Activated CD4-positive, alpha-beta memory T cell treated with anti-CD3 and anti-CD28 coated beads for 36 hours (primary cell): ENCODE measurements around the gene MYOF. TPM values are rescaled to one million over a fixed set of nuclear protein-coding genes. Genes with fewer than 3 reads are reported as not detected.
A peak's percentile ranks its signal among the peaks of the same experiment; 100 is the strongest.
"Not testable (repeated sequence)": the region's sequence is repeated elsewhere in the genome, so short reads cannot be mapped to it uniquely, and the experiment has no call there.

ENCODE experiments used
- CTCF ChIA-PET: fragments of 350-600 bp; sonication (Branson Sonifier 250); formaldehyde crosslinking; loops from one replicate; lab custom pipeline; 2021; ENCODE audit warnings: antibody characterized with exemption, inconsistent platforms; lab: Charles Lee
- POLR2A ChIA-PET: fragments of 350-600 bp; sonication (Branson Sonifier 250); formaldehyde crosslinking; loops from one replicate; lab custom pipeline; 2021; ENCODE audit warnings: antibody characterized with exemption; lab: Charles Lee
- DNase-seq: peaks from one replicate; pipeline ENCODE4 v3.0.0-alpha.2; 2020
- H3K27ac Mint-ChIP-seq: one replicate; pipeline ENCODE4 v1.8.0; 2021; ENCODE audit warnings: mixed read lengths
- H3K27me3 Mint-ChIP-seq: one replicate; pipeline ENCODE4 v1.8.0; 2021; ENCODE audit warnings: mixed read lengths
- H3K36me3 Mint-ChIP-seq: one replicate; pipeline ENCODE4 v1.8.0; 2021; ENCODE audit warnings: mixed read lengths
- H3K4me1 Mint-ChIP-seq: one replicate; pipeline ENCODE4 v1.8.0; 2021; ENCODE audit warnings: low read depth, mixed read lengths
- H3K4me3 Mint-ChIP-seq: one replicate; pipeline ENCODE4 v1.8.0; 2021; ENCODE audit warnings: mild to moderate bottlenecking, mixed read lengths
- H3K9me3 Mint-ChIP-seq: one replicate; pipeline ENCODE4 v1.8.0; 2021; ENCODE audit warnings: mixed read lengths
- intact Hi-C: fragments of 100-400 bp; cut with micrococcal nuclease; formaldehyde crosslinking; loops from one replicate; pipeline ENCODE4 v1.15.1; 2023
- total RNA-seq, 2 experiments: library from RNA; stranded (reverse); gene quantifications; one replicate each; pipeline ENCODE4 v1.2.3, GENCODE V29; 2021

Gene MYOF
- total RNA-seq, 2 experiments from 2014 or later: 49.3 to 49.7 TPM

- H3K27ac Mint-ChIP-seq: no peak overlapping the region
- intact Hi-C loops: no loop called here
- no peaks in the 10 kb centered on the region for H3K4me1 Mint-ChIP-seq
- no peak overlapping the region for H3K4me3 Mint-ChIP-seq
- no peak for DNase-seq
- no peaks in the 10 kb centered on the region for H3K9me3 Mint-ChIP-seq
- H3K27me3 Mint-ChIP-seq: no peaks in the 10 kb centered on the region
- POLR2A ChIA-PET: no interaction called here
- H3K36me3 Mint-ChIP-seq: no peaks in the 10 kb centered on the region
- CTCF ChIA-PET: no interaction called here
Measured at GRCh38 chr10:93300981-93301380, 181.2 kb downstream of the MYOF start.

- H3K4me3 Mint-ChIP-seq: no peak overlapping the region
- ChIA-PET CTCF (no interaction called here), POLR2A (no interaction called here)
- no peaks in the 10 kb centered on the region for H3K9me3 Mint-ChIP-seq
- no peaks in the 10 kb centered on the region for H3K27me3 Mint-ChIP-seq
- H3K36me3 Mint-ChIP-seq: no peaks in the 10 kb centered on the region
- H3K27ac Mint-ChIP-seq: no peak overlapping the region
- intact Hi-C loops: no loop called here
- DNase-seq: no peak
- H3K4me1 Mint-ChIP-seq: no peaks in the 10 kb centered on the region
Measured at GRCh38 chr10:93300288-93300917, 181.7 kb downstream of the MYOF start.

GRCh38 chr10:93299606-93300287, 182.4 kb downstream of the MYOF start:
- no peaks in the 10 kb centered on the region for H3K9me3 Mint-ChIP-seq
- intact Hi-C loops: loop anchor here (10.0 kb wide), 1 partner anchor 415 kb away; no protein-coding TSS in a partner anchor
- DNase-seq: no peak
- H3K4me3 Mint-ChIP-seq: no peak overlapping the region
- H3K27me3 Mint-ChIP-seq: no peaks in the 10 kb centered on the region
- ChIA-PET POLR2A (no interaction called here), CTCF (no interaction called here)
- H3K27ac Mint-ChIP-seq: no peak overlapping the region
- H3K36me3 Mint-ChIP-seq: no peaks in the 10 kb centered on the region
- H3K4me1 Mint-ChIP-seq: no peaks in the 10 kb centered on the region

GRCh38 chr10:93299195-93299594, 182.9 kb downstream of the MYOF start:
- CTCF ChIA-PET: no interaction called here
- Mint-ChIP-seq H3K36me3 (no peaks in the 10 kb centered on the region), H3K4me3 (no peak overlapping the region), H3K27ac (no peak overlapping the region), H3K27me3 (no peaks in the 10 kb centered on the region), H3K4me1 (no peaks in the 10 kb centered on the region), H3K9me3 (no peaks in the 10 kb centered on the region)
- POLR2A ChIA-PET: no interaction called here
- intact Hi-C loops: loop anchor here (10.0 kb wide), 1 partner anchor 414 kb away; no protein-coding TSS in a partner anchor
- no peak for DNase-seq

- Mint-ChIP-seq H3K9me3 (no peaks in the 10 kb centered on the region), H3K36me3 (no peaks in the 10 kb centered on the region), H3K4me1 (no peaks in the 10 kb centered on the region), H3K27me3 (no peaks in the 10 kb centered on the region), H3K4me3 (no peak overlapping the region), H3K27ac (no peak overlapping the region)
- CTCF ChIA-PET: interaction anchor here (0.6 to 1.1 kb wide), 3 partner anchors 24 to 180 kb away, joined by 3 to 5 read pairs (median 4); no protein-coding TSS in a partner anchor
- intact Hi-C loops: loop anchor here (10.0 kb wide), 1 partner anchor 411 kb away; no protein-coding TSS in a partner anchor
- POLR2A ChIA-PET: no interaction called here
- DNase-seq: no peak
Measured at GRCh38 chr10:93296151-93296550, 186.0 kb downstream of the MYOF start.

- Mint-ChIP-seq H3K4me3 (no peak overlapping the region), H3K27me3 (no peaks in the 10 kb centered on the region), H3K36me3 (no peaks in the 10 kb centered on the region), H3K4me1 (no peaks in the 10 kb centered on the region), H3K9me3 (no peaks in the 10 kb centered on the region), H3K27ac (no peak overlapping the region)
- CTCF ChIA-PET: no interaction called here
- DNase-seq: no peak
- intact Hi-C loops: loop anchor here (10.0 kb wide), 1 partner anchor 409 kb away; no protein-coding TSS in a partner anchor
- POLR2A ChIA-PET: no interaction called here
Measured at GRCh38 chr10:93293999-93294398, 188.1 kb downstream of the MYOF start.

- no peaks in the 10 kb centered on the region for H3K4me1 Mint-ChIP-seq
- no peak overlapping the region for H3K4me3 Mint-ChIP-seq
- H3K27ac Mint-ChIP-seq: no peak overlapping the region
- intact Hi-C loops: loop anchor here (10.0 kb wide), 1 partner anchor 406 kb away; no protein-coding TSS in a partner anchor
- H3K27me3 Mint-ChIP-seq: no peaks in the 10 kb centered on the region
- DNase-seq: no peak
- H3K9me3 Mint-ChIP-seq: no peaks in the 10 kb centered on the region
- ChIA-PET CTCF (interaction anchor here (0.7 to 2.7 kb wide), 11 partner anchors 8 to 214 kb away, joined by 3 to 19 read pairs (median 4); partner anchors contain the start of gene MYOF), POLR2A (no interaction called here)
- H3K36me3 Mint-ChIP-seq: no peaks in the 10 kb centered on the region
Measured at GRCh38 chr10:93290661-93291354, 191.3 kb downstream of the MYOF start.

GRCh38 chr10:93288679-93289634, 193.2 kb downstream of the MYOF start:
- Mint-ChIP-seq H3K4me1 (no peaks in the 10 kb centered on the region), H3K4me3 (no peak overlapping the region), H3K27me3 (no peaks in the 10 kb centered on the region), H3K36me3 (no peaks in the 10 kb centered on the region), H3K9me3 (no peaks in the 10 kb centered on the region), H3K27ac (no peak overlapping the region)
- peak; percentile 61 for DNase-seq
- POLR2A ChIA-PET: no interaction called here
- intact Hi-C loops: loop anchor here (1.0 to 10.0 kb wide), 3 partner anchors 174 to 324 kb away; no protein-coding TSS in a partner anchor
- CTCF ChIA-PET: interaction anchor here (0.7 to 2.7 kb wide), 7 partner anchors 22 to 207 kb away, joined by 3 to 19 read pairs (median 4); partner anchors contain the start of gene MYOF

GRCh38 chr10:93287775-93288174, 194.4 kb downstream of the MYOF start:
- intact Hi-C loops: loop anchor here (10.0 kb wide), 1 partner anchor 323 kb away; no protein-coding TSS in a partner anchor
- Mint-ChIP-seq H3K27me3 (no peaks in the 10 kb centered on the region), H3K4me1 (no peaks in the 10 kb centered on the region), H3K27ac (no peak overlapping the region), H3K9me3 (no peaks in the 10 kb centered on the region), H3K4me3 (no peak overlapping the region), H3K36me3 (no peaks in the 10 kb centered on the region)
- ChIA-PET CTCF (interaction anchor here (0.7 to 1.5 kb wide), 3 partner anchors 172 to 224 kb away, joined by 3 to 4 read pairs (median 3); no protein-coding TSS in a partner anchor), POLR2A (no interaction called here)
- DNase-seq: no peak

- H3K27me3 Mint-ChIP-seq, DNase-seq, H3K36me3 Mint-ChIP-seq, H3K4me3 Mint-ChIP-seq, H3K9me3 Mint-ChIP-seq, H3K27ac Mint-ChIP-seq, POLR2A ChIA-PET, H3K4me1 Mint-ChIP-seq: not testable (repeated sequence)
- CTCF ChIA-PET: interaction anchor here (1.0 to 1.5 kb wide), 2 partner anchors 203 to 205 kb away, joined by 3 to 4 read pairs; no protein-coding TSS in a partner anchor
- intact Hi-C loops: loop anchor here (10.0 kb wide), 1 partner anchor 319 kb away; no protein-coding TSS in a partner anchor
Measured at GRCh38 chr10:93284246-93284645, 197.9 kb downstream of the MYOF start.

GRCh38 chr10:93281367-93281720, 200.8 kb downstream of the MYOF start:
- no peaks in the 10 kb centered on the region for H3K27me3 Mint-ChIP-seq
- POLR2A ChIA-PET: no interaction called here
- no peak overlapping the region for H3K27ac Mint-ChIP-seq
- intact Hi-C loops: loop anchor here (10.0 kb wide), 1 partner anchor 317 kb away; no protein-coding TSS in a partner anchor
- H3K4me1 Mint-ChIP-seq: no peaks in the 10 kb centered on the region
- no peaks in the 10 kb centered on the region for H3K9me3 Mint-ChIP-seq
- H3K4me3 Mint-ChIP-seq: no peak overlapping the region
- DNase-seq: no peak
- CTCF ChIA-PET: interaction anchor here (0.6 to 1.3 kb wide), 3 partner anchors 154 to 275 kb away, joined by 3 to 4 read pairs (median 4); no protein-coding TSS in a partner anchor
- H3K36me3 Mint-ChIP-seq: no peaks in the 10 kb centered on the region
